WTC11 (cell line): Measurements from ENCODE around the gene COL4A2. TPM values are rescaled to one million over a fixed set of nuclear protein-coding genes. Genes with fewer than 3 reads are reported as not detected.
A peak's percentile ranks its signal among the peaks of the same experiment; 100 is the strongest.

Source experiments
- ATAC-seq: fragments of 200-7000 bp; cut with Tn5 transposase; 2 replicates; pipeline ENCODE4 v1.10.0; 2021; ENCODE audit warnings: mild to moderate bottlenecking, moderate library complexity
- CTCF ChIA-PET: fragments of 300-600 bp; sonication (Branson Sonifier 250); formaldehyde crosslinking; loops from one replicate; lab custom pipeline; 2021; ENCODE audit warnings: antibody characterized with exemption; lab: Charles Lee
- POLR2A ChIA-PET: fragments of 350-600 bp; sonication (Branson Sonifier 250); formaldehyde crosslinking; loops from one replicate; lab custom pipeline; 2021; ENCODE audit warnings: antibody characterized with exemption; lab: Charles Lee
- DNase-seq: peaks from one replicate; pipeline ENCODE4 v3.0.0; 2021; ENCODE audit warnings: low spot score
- H3K27ac Mint-ChIP-seq: 2 replicates; pipeline ENCODE4 v1.8.0; 2021; ENCODE audit warnings: mixed read lengths
- H3K27me3 Mint-ChIP-seq: 2 replicates; pipeline ENCODE4 v1.8.0; 2021; ENCODE audit warnings: low read depth, mild to moderate bottlenecking, moderate library complexity, mixed read lengths
- H3K36me3 Mint-ChIP-seq: 2 replicates; pipeline ENCODE4 v1.8.0; 2021; ENCODE audit warnings: mixed read lengths
- H3K4me1 Mint-ChIP-seq: 2 replicates; pipeline ENCODE4 v1.8.0; 2022; ENCODE audit warnings: mixed read lengths
- H3K4me3 Mint-ChIP-seq: 2 replicates; pipeline ENCODE4 v1.8.0; 2021; ENCODE audit warnings: mild to moderate bottlenecking, moderate library complexity, mixed read lengths
- H3K9me3 Mint-ChIP-seq: 2 replicates; pipeline ENCODE4 v1.8.0; 2021; ENCODE audit warnings: mixed read lengths
- CREB1 ChIP-seq: sonication (generic); formaldehyde crosslinking; IDR thresholded peaks from 2 replicates; pipeline ENCODE4 v1.8.0; 2023; ENCODE audit warnings: mild to moderate bottlenecking, missing genetic modification reagents
- FOXJ3 ChIP-seq: sonication (generic); formaldehyde crosslinking; IDR thresholded peaks from 2 replicates; pipeline ENCODE4 v1.9.0; 2021; ENCODE audit warnings: missing genetic modification reagents, mild to moderate bottlenecking, borderline replicate concordance
- FOXP1 ChIP-seq: sonication (generic); formaldehyde crosslinking; IDR thresholded peaks from 2 replicates; pipeline ENCODE4 v1.8.0; 2022; ENCODE audit warnings: missing genetic modification reagents, mild to moderate bottlenecking, moderate library complexity, borderline replicate concordance
- JAZF1 ChIP-seq: fragments of 250-450 bp; sonication (Bioruptor Pico); IDR thresholded peaks from 2 replicates; pipeline ENCODE4 v1.9.0; 2021; ENCODE audit warnings: moderate library complexity, mild to moderate bottlenecking, inconsistent platforms
- NFYB ChIP-seq: sonication (generic); formaldehyde crosslinking; conservative IDR thresholded peaks from 2 replicates; pipeline ENCODE4 v1.8.0; 2022; ENCODE audit warnings: low read depth, missing genetic modification reagents
- NR1H2 ChIP-seq: sonication (generic); formaldehyde crosslinking; IDR thresholded peaks from 2 replicates; pipeline ENCODE4 v1.9.0; 2021; ENCODE audit warnings: mild to moderate bottlenecking, moderate library complexity, missing genetic modification reagents
- NR3C1 ChIP-seq: sonication (generic); formaldehyde crosslinking; conservative IDR thresholded peaks from 2 replicates; pipeline ENCODE4 v1.8.1; 2023; ENCODE audit warnings: low read depth, mild to moderate bottlenecking, missing genetic modification reagents
- RELA ChIP-seq: sonication (generic); formaldehyde crosslinking; IDR thresholded peaks from 2 replicates; pipeline ENCODE4 v1.8.1; 2022; ENCODE audit warnings: missing genetic modification reagents, mild to moderate bottlenecking, borderline replicate concordance
- SMAD3 ChIP-seq: sonication (generic); formaldehyde crosslinking; IDR thresholded peaks from 2 replicates; pipeline ENCODE4 v1.8.0; 2022; ENCODE audit warnings: missing genetic modification reagents, mild to moderate bottlenecking, borderline replicate concordance
- ZNF219 ChIP-seq: sonication (generic); formaldehyde crosslinking; IDR thresholded peaks from 2 replicates; pipeline ENCODE4 v1.8.0; 2023; ENCODE audit warnings: missing genetic modification reagents, mild to moderate bottlenecking, borderline replicate concordance
- ZNF317 ChIP-seq: sonication (generic); formaldehyde crosslinking; IDR thresholded peaks from 2 replicates; pipeline ENCODE4 v1.8.1; 2023; ENCODE audit warnings: low read depth, mild to moderate bottlenecking, moderate library complexity, missing genetic modification reagents, borderline replicate concordance
- total RNA-seq: library from RNA; stranded (reverse); gene quantifications from 3 replicates; pipeline ENCODE4 v1.2.3, GENCODE V29; 2021
- TF ChIP-seq, protein P1 (sequence below): sonication (generic); formaldehyde crosslinking; IDR thresholded peaks from 2 replicates; pipeline ENCODE4 v1.8.1; 2023; ENCODE audit warnings: mild to moderate bottlenecking, missing genetic modification reagents
- TF ChIP-seq, protein P2 (sequence below): fragments of 250-450 bp; sonication (Bioruptor Pico); conservative IDR thresholded peaks from 2 replicates; pipeline ENCODE4 v1.9.0; 2021; ENCODE audit warnings: mild to moderate bottlenecking
- TF ChIP-seq, protein P3 (sequence below): sonication (generic); formaldehyde crosslinking; IDR thresholded peaks from 2 replicates; pipeline ENCODE4 v1.8.0; 2023; ENCODE audit warnings: missing genetic modification reagents, mild to moderate bottlenecking, borderline replicate concordance
- TF ChIP-seq, protein P4 (sequence below): sonication (generic); formaldehyde crosslinking; IDR thresholded peaks from 2 replicates; pipeline ENCODE4 v1.8.1; 2022; ENCODE audit warnings: low read depth, mild to moderate bottlenecking, moderate library complexity, missing genetic modification reagents, borderline replicate concordance
- TF ChIP-seq, protein P5 (sequence below): sonication (generic); formaldehyde crosslinking; IDR thresholded peaks from 2 replicates; pipeline ENCODE4 v1.8.1; 2022; ENCODE audit warnings: missing genetic modification reagents, borderline replicate concordance
- TF ChIP-seq, protein P6 (sequence below): sonication (generic); formaldehyde crosslinking; IDR thresholded peaks from 2 replicates; pipeline ENCODE4 v1.8.1; 2022; ENCODE audit warnings: low read depth, missing genetic modification reagents, borderline replicate concordance

Gene COL4A2
- total RNA-seq, 1 experiment from 2014 or later: 109 TPM

DNA sequence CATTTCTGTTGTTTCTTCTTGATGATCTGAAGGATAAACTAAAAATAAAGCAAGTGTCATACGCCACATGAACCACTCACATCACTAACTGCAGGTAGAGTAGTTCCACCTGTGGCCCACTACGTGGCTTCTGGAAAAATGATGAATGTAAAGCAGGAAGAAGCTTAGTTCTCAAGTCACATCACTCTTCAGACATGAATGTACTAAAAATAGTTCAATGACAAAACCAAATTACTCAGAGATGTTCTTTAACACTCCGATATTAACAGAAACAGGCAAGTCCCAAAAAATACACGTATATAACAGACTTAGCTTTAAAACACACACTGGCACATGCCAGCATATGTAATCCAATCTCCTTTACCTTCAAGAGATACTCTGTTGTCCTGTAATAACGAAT, 232.8 kb downstream of the COL4A2 start:
- ChIA-PET POLR2A (no interaction called here), CTCF (interaction anchor here (0.8 kb wide), 1 partner anchor 53 kb away, joined by 3 read pairs; no protein-coding TSS in a partner anchor)
- DNase-seq (no peak), ATAC-seq (no peak)
- Mint-ChIP-seq H3K4me3 (no peak overlapping the region), H3K4me1 (peaks cover 8% of the 10 kb centered on the region), H3K36me3 (peaks cover 10% of the 10 kb centered on the region), H3K27me3 (no peaks in the 10 kb centered on the region), H3K27ac (no peak overlapping the region; the same call in 1 of the 2 replicates), H3K9me3 (peaks cover 11% of the 10 kb centered on the region)
- TF ChIP-seq, protein P1, sequence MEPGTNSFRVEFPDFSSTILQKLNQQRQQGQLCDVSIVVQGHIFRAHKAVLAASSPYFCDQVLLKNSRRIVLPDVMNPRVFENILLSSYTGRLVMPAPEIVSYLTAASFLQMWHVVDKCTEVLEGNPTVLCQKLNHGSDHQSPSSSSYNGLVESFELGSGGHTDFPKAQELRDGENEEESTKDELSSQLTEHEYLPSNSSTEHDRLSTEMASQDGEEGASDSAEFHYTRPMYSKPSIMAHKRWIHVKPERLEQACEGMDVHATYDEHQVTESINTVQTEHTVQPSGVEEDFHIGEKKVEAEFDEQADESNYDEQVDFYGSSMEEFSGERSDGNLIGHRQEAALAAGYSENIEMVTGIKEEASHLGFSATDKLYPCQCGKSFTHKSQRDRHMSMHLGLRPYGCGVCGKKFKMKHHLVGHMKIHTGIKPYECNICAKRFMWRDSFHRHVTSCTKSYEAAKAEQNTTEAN (CRISPR knock-in tag): no peak
- TF ChIP-seq, protein P2, sequence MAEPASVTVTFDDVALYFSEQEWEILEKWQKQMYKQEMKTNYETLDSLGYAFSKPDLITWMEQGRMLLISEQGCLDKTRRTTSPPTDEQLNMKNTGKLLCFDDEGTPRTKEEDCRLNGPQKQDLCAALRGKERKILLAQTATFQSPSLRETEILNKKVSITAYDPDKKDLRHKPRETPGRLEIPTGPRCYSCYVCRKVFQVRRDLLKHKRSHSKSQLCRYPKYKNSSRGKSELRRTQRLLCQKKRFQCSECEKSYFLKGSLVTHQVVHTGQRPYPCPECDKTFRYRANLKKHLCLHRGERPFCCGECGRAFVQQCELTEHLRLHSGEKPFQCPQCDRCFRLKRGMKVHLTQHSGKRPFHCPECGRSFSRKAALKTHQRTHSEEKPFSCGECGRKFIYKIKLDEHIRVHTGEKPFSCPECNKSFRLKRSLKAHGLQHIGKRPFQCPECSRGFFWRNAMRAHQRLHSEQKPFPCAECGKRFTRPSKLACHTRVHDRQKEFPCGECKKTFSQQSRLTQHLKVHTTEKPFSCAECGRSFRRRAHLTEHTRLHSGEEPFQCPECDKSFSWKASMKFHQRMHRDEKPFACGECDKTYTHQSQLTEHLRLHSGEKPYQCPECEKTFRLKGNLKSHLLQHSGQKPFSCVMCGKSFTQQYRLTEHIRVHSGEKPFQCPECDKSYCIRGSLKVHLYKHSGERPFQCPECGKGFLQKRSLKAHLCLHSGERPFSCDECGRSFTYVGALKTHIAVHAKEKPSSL (CRISPR knock-in tag): no peak
- TF ChIP-seq RELA (CRISPR knock-in tag) (no peak), CREB1 (CRISPR knock-in tag) (no peak), NR3C1 (no peak), JAZF1 (CRISPR knock-in tag) (no peak)

DNA sequence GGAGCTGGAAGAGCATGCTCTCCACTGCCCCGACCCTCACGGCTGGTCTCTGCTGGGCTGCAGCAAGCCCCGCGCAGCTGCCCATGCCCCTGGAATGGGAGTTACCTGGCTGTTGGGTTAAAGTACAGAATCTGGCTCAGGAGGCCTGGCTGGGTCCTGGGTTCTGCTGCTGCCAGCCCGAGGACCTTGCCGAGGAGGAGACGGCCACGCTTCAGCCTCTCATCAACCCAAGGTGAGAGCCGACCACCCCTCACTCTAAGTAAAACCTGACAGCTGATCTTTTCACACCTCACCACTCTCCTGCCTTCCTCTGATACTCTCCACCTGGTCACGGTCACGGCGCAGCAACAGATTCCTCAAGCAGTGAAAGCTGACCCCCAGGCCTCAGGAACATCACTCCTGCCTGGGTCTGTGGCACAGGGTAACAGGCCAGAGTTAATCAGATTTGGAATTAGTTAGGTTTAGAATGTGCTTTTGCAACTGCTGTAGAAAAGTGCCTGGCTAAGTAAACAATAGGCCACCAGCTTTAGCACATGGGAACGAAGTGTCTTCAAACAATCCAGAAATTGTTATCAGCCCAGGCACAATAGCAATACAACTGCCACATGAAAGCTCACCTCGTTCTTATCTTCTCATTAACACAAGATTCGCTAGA, 233.9 kb downstream of the COL4A2 start:
- ChIA-PET POLR2A (interaction anchor here (0.6 kb wide), 1 partner anchor 20 kb away, joined by 3 read pairs; no protein-coding TSS in a partner anchor), CTCF (interaction anchor here (0.7 to 1.8 kb wide), 2 partner anchors 29 to 85 kb away, joined by 3 to 4 read pairs; no protein-coding TSS in a partner anchor)
- peaks cover 17% of the 10 kb centered on the region for H3K9me3 Mint-ChIP-seq
- 0 out of 2 replicates have a peak overlapping the region, but pooled peaks have one; percentile 51 for H3K27ac Mint-ChIP-seq
- no peak overlapping the region for H3K4me3 Mint-ChIP-seq
- peaks cover 8% of the 10 kb centered on the region for H3K4me1 Mint-ChIP-seq
- H3K27me3 Mint-ChIP-seq: no peaks in the 10 kb centered on the region
- DNase-seq (no peak), ATAC-seq (no peak; the same call in 1 of the 2 replicates)
- H3K36me3 Mint-ChIP-seq: peaks cover 19% of the 10 kb centered on the region
- TF ChIP-seq, protein P2 (CRISPR knock-in tag): no peak
- TF ChIP-seq, protein P3, sequence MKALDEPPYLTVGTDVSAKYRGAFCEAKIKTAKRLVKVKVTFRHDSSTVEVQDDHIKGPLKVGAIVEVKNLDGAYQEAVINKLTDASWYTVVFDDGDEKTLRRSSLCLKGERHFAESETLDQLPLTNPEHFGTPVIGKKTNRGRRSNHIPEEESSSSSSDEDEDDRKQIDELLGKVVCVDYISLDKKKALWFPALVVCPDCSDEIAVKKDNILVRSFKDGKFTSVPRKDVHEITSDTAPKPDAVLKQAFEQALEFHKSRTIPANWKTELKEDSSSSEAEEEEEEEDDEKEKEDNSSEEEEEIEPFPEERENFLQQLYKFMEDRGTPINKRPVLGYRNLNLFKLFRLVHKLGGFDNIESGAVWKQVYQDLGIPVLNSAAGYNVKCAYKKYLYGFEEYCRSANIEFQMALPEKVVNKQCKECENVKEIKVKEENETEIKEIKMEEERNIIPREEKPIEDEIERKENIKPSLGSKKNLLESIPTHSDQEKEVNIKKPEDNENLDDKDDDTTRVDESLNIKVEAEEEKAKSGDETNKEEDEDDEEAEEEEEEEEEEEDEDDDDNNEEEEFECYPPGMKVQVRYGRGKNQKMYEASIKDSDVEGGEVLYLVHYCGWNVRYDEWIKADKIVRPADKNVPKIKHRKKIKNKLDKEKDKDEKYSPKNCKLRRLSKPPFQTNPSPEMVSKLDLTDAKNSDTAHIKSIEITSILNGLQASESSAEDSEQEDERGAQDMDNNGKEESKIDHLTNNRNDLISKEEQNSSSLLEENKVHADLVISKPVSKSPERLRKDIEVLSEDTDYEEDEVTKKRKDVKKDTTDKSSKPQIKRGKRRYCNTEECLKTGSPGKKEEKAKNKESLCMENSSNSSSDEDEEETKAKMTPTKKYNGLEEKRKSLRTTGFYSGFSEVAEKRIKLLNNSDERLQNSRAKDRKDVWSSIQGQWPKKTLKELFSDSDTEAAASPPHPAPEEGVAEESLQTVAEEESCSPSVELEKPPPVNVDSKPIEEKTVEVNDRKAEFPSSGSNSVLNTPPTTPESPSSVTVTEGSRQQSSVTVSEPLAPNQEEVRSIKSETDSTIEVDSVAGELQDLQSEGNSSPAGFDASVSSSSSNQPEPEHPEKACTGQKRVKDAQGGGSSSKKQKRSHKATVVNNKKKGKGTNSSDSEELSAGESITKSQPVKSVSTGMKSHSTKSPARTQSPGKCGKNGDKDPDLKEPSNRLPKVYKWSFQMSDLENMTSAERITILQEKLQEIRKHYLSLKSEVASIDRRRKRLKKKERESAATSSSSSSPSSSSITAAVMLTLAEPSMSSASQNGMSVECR (CRISPR knock-in tag): no peak
- TF ChIP-seq FOXJ3 (CRISPR knock-in tag): no peak
- TF ChIP-seq CREB1 (CRISPR knock-in tag): no peak
- TF ChIP-seq, protein P4, sequence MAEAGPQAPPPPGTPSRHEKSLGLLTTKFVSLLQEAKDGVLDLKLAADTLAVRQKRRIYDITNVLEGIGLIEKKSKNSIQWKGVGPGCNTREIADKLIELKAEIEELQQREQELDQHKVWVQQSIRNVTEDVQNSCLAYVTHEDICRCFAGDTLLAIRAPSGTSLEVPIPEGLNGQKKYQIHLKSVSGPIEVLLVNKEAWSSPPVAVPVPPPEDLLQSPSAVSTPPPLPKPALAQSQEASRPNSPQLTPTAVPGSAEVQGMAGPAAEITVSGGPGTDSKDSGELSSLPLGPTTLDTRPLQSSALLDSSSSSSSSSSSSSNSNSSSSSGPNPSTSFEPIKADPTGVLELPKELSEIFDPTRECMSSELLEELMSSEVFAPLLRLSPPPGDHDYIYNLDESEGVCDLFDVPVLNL: no peak
- TF ChIP-seq JAZF1 (CRISPR knock-in tag): no peak
- TF ChIP-seq, protein P5, sequence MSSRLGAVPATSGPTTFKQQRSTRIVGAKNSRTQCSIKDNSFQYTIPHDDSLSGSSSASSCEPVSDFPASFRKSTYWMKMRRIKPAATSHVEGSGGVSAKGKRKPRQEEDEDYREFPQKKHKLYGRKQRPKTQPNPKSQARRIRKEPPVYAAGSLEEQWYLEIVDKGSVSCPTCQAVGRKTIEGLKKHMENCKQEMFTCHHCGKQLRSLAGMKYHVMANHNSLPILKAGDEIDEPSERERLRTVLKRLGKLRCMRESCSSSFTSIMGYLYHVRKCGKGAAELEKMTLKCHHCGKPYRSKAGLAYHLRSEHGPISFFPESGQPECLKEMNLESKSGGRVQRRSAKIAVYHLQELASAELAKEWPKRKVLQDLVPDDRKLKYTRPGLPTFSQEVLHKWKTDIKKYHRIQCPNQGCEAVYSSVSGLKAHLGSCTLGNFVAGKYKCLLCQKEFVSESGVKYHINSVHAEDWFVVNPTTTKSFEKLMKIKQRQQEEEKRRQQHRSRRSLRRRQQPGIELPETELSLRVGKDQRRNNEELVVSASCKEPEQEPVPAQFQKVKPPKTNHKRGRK (CRISPR knock-in tag): no peak
- no peak for TF ChIP-seq FOXP1
- no peak for TF ChIP-seq RELA (CRISPR knock-in tag)
- no peak for TF ChIP-seq SMAD3 (CRISPR knock-in tag)
- TF ChIP-seq NR1H2 (CRISPR knock-in tag): no peak
- TF ChIP-seq, protein P6, sequence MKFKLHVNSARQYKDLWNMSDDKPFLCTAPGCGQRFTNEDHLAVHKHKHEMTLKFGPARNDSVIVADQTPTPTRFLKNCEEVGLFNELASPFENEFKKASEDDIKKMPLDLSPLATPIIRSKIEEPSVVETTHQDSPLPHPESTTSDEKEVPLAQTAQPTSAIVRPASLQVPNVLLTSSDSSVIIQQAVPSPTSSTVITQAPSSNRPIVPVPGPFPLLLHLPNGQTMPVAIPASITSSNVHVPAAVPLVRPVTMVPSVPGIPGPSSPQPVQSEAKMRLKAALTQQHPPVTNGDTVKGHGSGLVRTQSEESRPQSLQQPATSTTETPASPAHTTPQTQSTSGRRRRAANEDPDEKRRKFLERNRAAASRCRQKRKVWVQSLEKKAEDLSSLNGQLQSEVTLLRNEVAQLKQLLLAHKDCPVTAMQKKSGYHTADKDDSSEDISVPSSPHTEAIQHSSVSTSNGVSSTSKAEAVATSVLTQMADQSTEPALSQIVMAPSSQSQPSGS: no peak
- no peak for TF ChIP-seq NFYB (CRISPR knock-in tag)
- no peak for TF ChIP-seq ZNF219 (CRISPR knock-in tag)
- TF ChIP-seq ZNF317 (CRISPR knock-in tag): no peak
